Suprapubic skin (tissue), 3 donors: ENCODE measurements around the gene TMEM89.

Experiments used
- CTCF ChIP-seq, 2 donors: fragments of 200-600 bp in 1 of 2; fragments of 450-650 bp in 1 of 2; sonication (generic) in 1 of 2; IDR thresholded peaks; one replicate each; pipeline ENCODE4 v1.5.1; 2016 to 2019; ENCODE audit warnings: antibody characterized with exemption in 2 of 2, mild to moderate bottlenecking in 1 of 2, moderate library complexity in 1 of 2
- EP300 ChIP-seq: sonication (generic); formaldehyde crosslinking; IDR thresholded peaks from one replicate; pipeline ENCODE4 v1.6.1; 2017; ENCODE audit warnings: antibody characterized with exemption
- POLR2A ChIP-seq, 2 donors: fragments of 450-650 bp; IDR thresholded peaks; one replicate each; pipeline ENCODE4 v1.6.1; 2017; ENCODE audit warnings: antibody characterized with exemption in 2 of 2, mild to moderate bottlenecking in 2 of 2, moderate library complexity in 2 of 2

GRCh38 chr3:48609088-48610005 lies 12.2 kb downstream of the TMEM89 start, which contains the start of gene UQCRC1:
- TF ChIP-seq CTCF (IDR thresholded peaks at IDR 0.05) (peak; percentile 47 to 88), EP300 (no peak), POLR2A (IDR thresholded peaks at IDR 0.05) (peak in 1 of 2 donors; percentile 34)
